HK-2 (cell line): ENCODE results near the gene THAP10.
"Not testable (repeated sequence)": the region's sequence is repeated elsewhere in the genome, so short reads cannot be mapped to it uniquely, and the experiment has no call there.

Experiments
- DNase-seq: peaks from one replicate; pipeline ENCODE4 v3.0.0-alpha.2; 2018; ENCODE audit not compliant: unreplicated experiment

Gene THAP10

GRCh38 chr15:70876683-70877082 is 15.6 kb downstream of the THAP10 start:
- no peak for DNase-seq

- DNase-seq, result no peak
These were observed 16.2 kb downstream of the THAP10 start for GRCh38 chr15:70876011-70876410.

GRCh38 chr15:70875001-70875782 is 17.0 kb downstream of the THAP10 start:
- DNase-seq, result no peak

DNA sequence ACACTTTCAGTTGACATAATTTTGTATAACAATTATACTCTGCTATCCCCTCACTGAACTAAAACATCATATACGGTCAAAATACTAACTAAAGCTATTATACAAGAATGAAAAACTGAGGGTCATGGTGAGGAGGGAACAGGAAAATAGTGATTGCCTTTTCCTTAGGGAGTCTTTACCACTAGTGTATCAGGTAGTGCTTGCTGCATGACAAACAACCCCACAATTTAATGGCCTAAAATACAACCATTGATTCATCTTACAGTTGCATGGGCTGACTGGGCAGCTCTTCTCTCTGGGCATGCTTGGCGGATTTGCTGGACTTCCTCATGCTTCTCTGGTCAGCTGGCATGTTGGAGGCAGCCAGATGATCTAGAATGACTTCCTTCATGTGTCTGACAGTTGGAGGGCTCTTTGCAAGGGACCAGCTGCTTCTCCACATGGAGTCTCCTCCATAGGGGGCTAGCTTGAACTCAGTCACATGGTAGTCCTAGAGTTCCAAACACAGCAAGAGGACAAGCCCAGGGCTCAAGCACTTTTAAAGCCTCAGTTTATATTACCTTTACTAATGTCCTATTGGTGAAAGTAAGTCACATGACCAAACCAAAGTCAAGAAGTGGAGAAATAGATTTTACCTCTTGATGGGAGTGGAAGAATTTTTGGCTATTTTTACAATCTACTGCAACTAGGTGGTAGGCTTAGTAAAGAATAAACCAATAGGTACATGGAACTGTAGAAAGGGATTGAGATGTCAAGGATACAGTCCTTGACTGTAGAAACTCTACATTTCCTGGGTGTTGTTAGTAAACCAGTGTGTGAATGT is 18.8 kb downstream of the THAP10 start:
- no peak for DNase-seq

DNA sequence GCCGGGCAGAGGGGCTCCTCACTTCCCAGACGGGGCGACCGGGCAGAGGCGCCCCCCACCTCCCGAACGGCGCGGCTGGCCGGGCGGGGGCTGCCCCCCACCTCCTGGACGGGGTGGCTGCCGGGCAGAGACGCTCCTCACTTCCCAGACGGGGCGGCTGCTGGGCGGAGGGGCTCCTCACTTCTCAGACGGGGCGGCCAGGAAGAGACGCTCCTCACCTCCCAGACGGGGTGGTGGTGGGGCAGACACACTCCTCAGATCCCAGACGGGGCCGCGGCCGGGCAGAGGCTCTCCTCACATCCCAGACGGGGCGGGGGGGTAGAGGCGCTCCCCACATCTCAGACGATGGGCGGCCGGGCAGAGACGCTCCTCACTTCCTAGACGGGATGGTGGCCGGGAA is 20.7 kb downstream of the THAP10 start:
- DNase-seq, result not testable (repeated sequence)

- DNase-seq, result no peak
These were observed 22.2 kb downstream of the THAP10 start for GRCh38 chr15:70870051-70870450.

DNA sequence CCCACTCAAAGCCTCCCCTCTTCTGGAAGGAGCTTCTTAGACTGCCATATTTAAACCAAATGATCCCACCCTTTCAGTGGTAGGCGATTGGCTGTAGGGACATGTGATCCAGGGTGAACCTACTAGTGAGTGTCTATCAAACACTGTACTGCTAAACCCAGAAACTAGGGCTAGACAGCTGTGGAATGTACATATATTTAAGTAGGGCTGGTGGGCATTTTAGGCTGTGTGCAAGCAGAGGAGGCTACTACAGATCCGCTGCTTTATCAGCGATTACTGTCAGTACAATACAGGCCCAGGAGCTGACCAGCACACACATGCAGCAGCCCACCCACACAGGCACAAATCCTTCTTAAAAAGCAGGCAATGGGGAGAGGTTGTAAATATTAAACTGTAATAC is 22.9 kb downstream of the THAP10 start:
- no peak for DNase-seq

DNA sequence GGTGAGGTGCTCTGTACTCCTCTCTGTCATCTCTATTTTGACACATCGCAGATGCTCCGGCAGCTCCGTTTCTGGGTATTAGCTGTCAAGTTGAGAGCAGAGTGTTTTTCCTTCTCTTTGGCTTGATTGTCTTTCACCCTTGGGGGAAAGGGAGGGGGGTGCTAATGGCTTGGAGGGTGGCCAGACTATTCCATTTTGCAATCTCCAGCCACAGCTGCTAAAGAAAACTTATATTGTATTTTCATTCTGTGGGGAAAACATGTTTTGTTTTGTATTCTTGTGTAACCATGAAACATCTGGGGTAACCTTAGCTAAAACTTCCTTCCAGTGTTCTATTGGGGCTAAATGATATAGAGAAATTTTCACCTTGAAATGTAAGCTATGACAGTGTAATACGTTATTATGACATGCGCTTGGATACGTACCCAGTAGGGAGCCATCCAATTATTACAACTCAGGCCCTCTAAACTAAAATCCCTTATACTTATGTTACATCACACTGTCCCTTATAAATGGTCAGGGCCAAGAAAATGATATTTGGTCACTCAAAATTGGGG is 24.2 kb downstream of the THAP10 start:
- DNase-seq, result no peak

DNA sequence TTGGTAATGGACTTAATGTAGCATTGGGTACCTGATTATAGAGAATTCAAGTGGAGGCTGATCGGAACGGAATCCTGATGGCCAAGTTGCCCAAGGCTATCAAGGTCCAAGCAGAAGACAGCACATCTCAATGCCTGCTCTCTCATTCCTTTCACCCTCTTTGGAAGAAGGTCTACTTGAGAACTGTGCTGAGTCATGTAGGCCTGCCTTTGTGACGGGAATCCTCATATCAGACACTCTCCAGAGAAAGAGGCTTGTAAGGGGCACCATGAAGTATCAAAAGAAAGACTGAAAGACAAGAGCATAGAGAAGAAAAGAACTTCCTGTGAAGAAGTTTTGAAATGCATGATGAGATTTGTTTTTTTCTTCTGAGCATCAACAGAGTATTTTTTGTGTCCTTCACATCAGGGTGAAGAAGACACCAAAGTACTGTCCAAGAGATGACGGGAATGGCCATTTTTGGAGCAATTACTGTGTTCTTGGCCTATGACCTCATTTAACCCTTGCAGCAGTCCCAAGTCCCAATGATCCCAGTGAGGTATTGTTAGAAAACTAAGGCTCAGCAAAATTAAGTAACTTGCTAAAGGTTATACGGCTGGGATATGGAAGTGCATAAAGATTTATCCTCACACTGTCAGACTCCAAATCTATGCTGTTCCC is 25.1 kb downstream of the THAP10 start:
- no peak for DNase-seq

GRCh38 chr15:70863450-70864218 is 28.6 kb downstream of the THAP10 start:
- DNase-seq, result peak; percentile 13

- no peak for DNase-seq
These were observed 32.2 kb downstream of the THAP10 start for GRCh38 chr15:70859998-70860397.

DNA sequence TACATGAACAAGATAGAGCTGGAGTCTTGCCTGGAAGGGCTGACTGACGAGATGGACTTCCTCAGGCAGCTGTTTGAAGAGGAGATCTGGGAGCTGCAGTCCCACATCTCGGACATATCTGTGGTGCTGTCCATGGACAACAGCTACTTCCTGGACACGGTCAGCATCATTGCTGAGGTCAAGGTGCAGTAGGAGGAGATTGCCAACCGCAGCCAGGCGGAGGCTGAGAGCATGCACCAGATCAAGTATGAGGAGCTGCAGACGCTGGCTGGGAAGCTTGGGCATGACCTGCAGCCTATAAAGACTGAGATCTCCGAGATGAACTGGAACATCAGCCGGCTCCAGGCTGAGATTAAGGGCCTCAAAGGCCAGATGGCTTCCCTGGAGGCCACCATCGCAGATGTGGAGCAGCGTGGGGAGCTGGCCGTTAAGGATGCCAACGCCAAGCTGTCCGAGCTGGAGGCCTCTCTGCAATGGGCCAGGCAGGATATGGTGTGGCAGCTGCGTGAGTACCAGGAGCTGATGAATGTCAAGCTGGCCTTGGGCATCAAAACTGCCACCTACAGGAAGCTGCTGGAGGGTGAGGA is 32.8 kb downstream of the THAP10 start:
- no peak for DNase-seq

DNA sequence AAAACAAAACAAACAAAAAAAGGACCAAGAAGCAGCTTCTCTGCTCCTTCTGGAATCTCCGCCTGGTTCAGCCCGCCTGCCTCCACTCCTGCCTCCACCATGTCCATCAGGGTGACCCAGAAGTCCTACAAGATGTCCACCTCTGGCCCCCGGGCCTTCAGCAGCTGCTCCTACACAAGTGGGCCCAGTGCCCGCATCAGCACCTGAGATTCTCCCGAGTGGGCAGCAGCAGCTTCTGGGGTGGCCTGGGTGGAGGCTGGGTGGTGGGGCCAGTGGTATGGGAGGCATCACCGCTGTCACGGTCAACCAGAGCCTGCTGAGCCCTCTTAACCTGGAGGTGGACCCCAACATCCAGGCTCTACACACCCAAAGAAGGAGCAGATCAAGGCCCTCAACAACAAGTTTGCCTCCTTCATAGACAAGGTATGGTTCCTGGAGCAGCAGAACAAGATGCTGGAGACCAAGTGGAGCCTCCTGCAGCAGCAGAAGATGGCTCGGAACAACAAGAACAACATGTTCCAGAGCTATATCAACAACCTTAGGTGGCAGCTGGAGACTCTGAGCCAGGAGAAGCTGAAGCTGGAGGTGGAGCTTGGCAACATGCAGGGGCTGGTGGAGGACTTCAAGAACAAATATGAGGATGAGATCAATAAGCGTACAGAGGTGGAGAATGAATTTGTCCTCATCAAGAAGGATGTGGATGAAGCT is 33.5 kb downstream of the THAP10 start:
- DNase-seq, result not testable (repeated sequence)

DNA sequence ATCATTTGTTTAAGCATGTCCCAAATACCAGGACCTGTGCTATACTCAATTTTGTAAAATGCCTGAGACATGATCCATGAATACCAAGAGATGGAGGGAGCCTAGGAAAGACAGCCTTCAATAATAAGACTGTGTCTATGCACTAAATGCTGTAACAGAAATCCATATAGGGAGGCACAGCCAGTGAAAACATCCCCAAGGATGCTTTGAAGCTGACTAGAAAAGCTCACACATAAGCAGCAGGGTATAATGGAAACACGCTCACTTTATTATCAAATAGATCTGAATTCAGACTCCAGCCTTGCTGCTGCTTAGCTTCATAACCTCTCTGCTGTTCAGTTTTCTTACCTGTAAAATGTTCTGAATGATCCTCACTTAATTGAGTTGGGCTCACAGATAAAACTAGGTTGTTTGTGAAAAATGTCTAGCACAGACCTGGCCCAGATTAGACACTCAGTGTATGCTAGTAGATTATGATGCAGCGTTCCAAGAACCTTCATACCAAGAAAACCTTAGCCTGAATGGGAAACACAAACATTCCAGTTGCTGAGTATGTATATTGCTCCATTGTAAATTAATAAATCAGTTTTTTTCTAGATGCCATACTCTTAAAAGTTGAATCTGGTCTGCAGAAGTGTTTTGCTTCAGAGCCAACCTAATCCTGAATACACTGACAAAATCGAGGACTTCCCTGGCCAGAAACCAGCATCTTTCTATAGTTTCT is 34.5 kb downstream of the THAP10 start:
- no peak for DNase-seq

GRCh38 chr15:70856884-70857561 is 35.2 kb downstream of the THAP10 start:
- peak; percentile 45 for DNase-seq

GRCh38 chr15:70856177-70856883 is 35.9 kb downstream of the THAP10 start:
- DNase-seq, result no peak

DNA sequence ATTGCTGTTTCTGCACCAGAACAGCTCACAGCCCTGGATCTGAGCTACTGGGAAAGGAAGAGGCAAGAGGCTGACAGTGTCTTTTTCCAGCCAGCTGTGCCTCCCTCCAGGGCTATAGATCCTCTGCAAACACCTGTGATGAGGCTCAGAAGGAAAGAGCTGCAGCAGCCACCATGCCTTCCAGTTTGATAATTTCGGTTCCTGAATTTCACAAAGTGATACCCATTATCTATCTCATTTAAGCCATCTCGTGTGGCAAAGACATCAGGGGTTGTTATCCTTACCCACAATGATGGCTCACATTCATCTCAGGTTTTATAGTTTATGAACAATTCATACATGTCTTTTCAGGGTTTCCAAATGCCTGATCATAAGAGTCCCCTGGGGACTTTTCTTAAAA is 36.5 kb downstream of the THAP10 start:
- DNase-seq, result no peak

GRCh38 chr15:70854666-70854976 is 37.6 kb downstream of the THAP10 start:
- DNase-seq, result no peak
